AG04449 (cell line): ENCODE measurements around the gene BLOC1S2.

ENCODE experiments used
- CTCF ChIA-PET: fragments of 350-600 bp; formaldehyde crosslinking; extraction: SDS; loops from one replicate; lab custom pipeline; 2021; ENCODE audit warnings: antibody characterized with exemption; lab: Yijun Ruan, JAX
- POLR2A ChIA-PET: fragments of 400-600, 350-600 bp; formaldehyde crosslinking; extraction: SDS; loops from one replicate; lab custom pipeline; 2020; ENCODE audit warnings: antibody characterized with exemption, inconsistent platforms; lab: Yijun Ruan, JAX
- DNase-seq: peaks from one replicate; pipeline ENCODE4 v3.0.0-alpha.2; 2010; ENCODE audit warnings: low read depth, low spot score
- H3K4me3 ChIP-seq: 2 replicates; pipeline ENCODE4 v1.5.1; 2011; ENCODE audit warnings: low read depth, mild to moderate bottlenecking, control low read depth, low read length
- CTCF ChIP-seq: IDR thresholded peaks from one replicate; pipeline ENCODE4 v1.5.1; 2011; ENCODE audit warnings: mild to moderate bottlenecking, moderate library complexity, low read length, control low read depth, inconsistent platforms; ENCODE audit not compliant: insufficient read depth; ENCODE audit errors: missing control alignments

The BLOC1S2 gene

GRCh38 chr10:100286051-100287033, at the start of gene BLOC1S2:
TSS of gene BLOC1S2 (minus strand) at chr10:100286680. CDS start at chr10:100286659, 21 bp downstream.
- CTCF ChIA-PET, result interaction anchor here (0.7 to 1.7 kb wide), 6 partner anchors 11 to 146 kb away, joined by 3 to 4 read pairs (median 3); no protein-coding TSS in a partner anchor
- POLR2A ChIA-PET, result interaction anchor here (0.7 to 1.4 kb wide), 4 partner anchors 19 to 278 kb away, joined by 3 to 5 read pairs (median 4); partner anchors contain the start of gene CWF19L1
- peak within 1 kb of the TSS; percentile 99 for H3K4me3 ChIP-seq
- peak; percentile 1 for TF ChIP-seq CTCF
- peak; percentile 55 for DNase-seq

GRCh38 chr10:100334762-100335161, 48.3 kb upstream of the BLOC1S2 start:
- no peak for TF ChIP-seq CTCF
- CTCF ChIA-PET, result interaction anchor here (1.2 to 26.3 kb wide), 5 partner anchors 9 to 178 kb away, joined by 3 to 538 read pairs (median 6); partner anchors contain the start of gene SEC31B
- POLR2A ChIA-PET, result no interaction called here
- DNase-seq, result no peak
- no peak overlapping the region for H3K4me3 ChIP-seq

GRCh38 chr10:100333661-100334440, 47.4 kb upstream of the BLOC1S2 start:
- ChIA-PET POLR2A (no interaction called here), CTCF (interaction anchor here (1.1 to 26.3 kb wide), 7 partner anchors 8 to 179 kb away, joined by 3 to 538 read pairs (median 4); partner anchors contain the start of gene SEC31B)
- TF ChIP-seq CTCF, result no peak
- H3K4me3 ChIP-seq, result no peak overlapping the region
- DNase-seq, result no peak

- CTCF ChIA-PET, result interaction anchor here (1.1 to 26.3 kb wide), 7 partner anchors 9 to 179 kb away, joined by 3 to 538 read pairs (median 6); partner anchors contain the start of gene SEC31B
- no peak overlapping the region for H3K4me3 ChIP-seq
- DNase-seq, result no peak
- no peak for TF ChIP-seq CTCF
- POLR2A ChIA-PET, result no interaction called here
These were observed 46.6 kb upstream of the BLOC1S2 start for GRCh38 chr10:100333106-100333505.

GRCh38 chr10:100330079-100330478, 43.6 kb upstream of the BLOC1S2 start, which contains the start of gene PKD2L1:
TSS of gene PKD2L1 (minus strand) at chr10:100330228. CDS start at chr10:100330103, 125 bp downstream.
- CTCF ChIA-PET, result interaction anchor here (0.6 to 26.3 kb wide), 7 partner anchors 11 to 196 kb away, joined by 3 to 538 read pairs (median 6); partner anchors contain the start of gene SEC31B
- POLR2A ChIA-PET, result interaction anchor here (0.5 kb wide), 1 partner anchor 39 kb away, joined by 3 read pairs; no protein-coding TSS in a partner anchor
- no peak for DNase-seq
- TF ChIP-seq CTCF, result no peak
- no peak within 1 kb of the TSS for H3K4me3 ChIP-seq
